ENCODE results near the gene ZNF501. TPM values are rescaled to one million over a fixed set of nuclear protein-coding genes. Genes with fewer than 3 reads are reported as not detected.
A peak's percentile ranks its signal among the peaks of the same experiment; 100 is the strongest.

ZNF501 gene
- total RNA-seq, 4 donors from 2014 or later: 2.8 to 15.9 (median 4.6) TPM

DNA sequence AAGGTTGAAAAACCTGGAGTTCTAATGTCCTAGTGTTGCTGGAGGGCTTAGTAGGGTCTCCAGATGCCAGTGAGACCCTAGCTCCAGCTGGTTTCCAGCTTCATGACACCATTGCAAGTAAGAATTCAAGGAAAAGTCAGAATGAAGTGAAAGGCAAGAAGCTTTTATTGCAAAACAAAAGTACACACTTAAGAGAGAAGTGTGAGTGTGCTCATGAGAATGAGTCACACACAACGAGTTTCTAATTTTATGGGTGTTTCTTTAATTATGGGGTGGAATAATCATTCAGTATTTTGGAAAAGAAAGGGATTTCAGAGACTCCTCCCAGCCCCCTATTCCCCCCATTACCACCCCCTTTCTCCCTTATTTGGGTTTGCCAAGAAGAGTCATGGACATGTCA is 41.5 kb upstream of the ZNF501 start:
- Histone ChIP-seq H3K36me3 (no peaks in the 10 kb centered on the region), H3K4me1 (peaks cover 0 to 5% of the 10 kb centered on the region in 2 donors), H3K9me3 (no peaks in the 10 kb centered on the region), H3K27me3 (no peaks in the 10 kb centered on the region), H3K27ac (no peak overlapping the region), H3K4me3 (replicated peaks in 1 of 3) (no peak overlapping the region)
- intact Hi-C loops (cut with DNase I): no loop called here
- TF ChIP-seq POLR2A (IDR thresholded peaks at IDR 0.05) (no peak), CTCF (IDR thresholded peaks at IDR 0.05) (no peak)
- DNase-seq: no peak
- 56 to 64% methylated on average over 1 of the region's 1 CpG for WGBS, 2 donors

- Histone ChIP-seq H3K27me3 (no peaks in the 10 kb centered on the region), H3K4me1 (peaks cover 0 to 5% of the 10 kb centered on the region in 2 donors), H3K27ac (no peak within 1 kb of the TSS), H3K9me3 (no peaks in the 10 kb centered on the region), H3K36me3 (no peaks in the 10 kb centered on the region), H3K4me3 (replicated peaks in 1 of 3) (peak within 1 kb of the TSS; percentile 70 to 80 (median 70))
- DNase-seq: peak; percentile 88 to 89
- intact Hi-C loops (cut with DNase I): no loop called here
- peak in 4 of 6 experiments; percentile 22 to 44 (median 40) for TF ChIP-seq CTCF (IDR thresholded peaks at IDR 0.05)
- peak in 1 of 2 donors; percentile 43 for TF ChIP-seq POLR2A (IDR thresholded peaks at IDR 0.05)
- WGBS, 2 donors: 1 to 2% methylated on average over 27 to 30 of the region's 36 CpGs
Measured at GRCh38 chr3:44712455-44713075, 16.9 kb upstream of the ZNF501 start, which contains the start of gene ZNF502. Gene ZNF502 (plus strand): TSS chr3:44712660. CDS start chr3:44720262, 7,602 bp downstream.

DNA sequence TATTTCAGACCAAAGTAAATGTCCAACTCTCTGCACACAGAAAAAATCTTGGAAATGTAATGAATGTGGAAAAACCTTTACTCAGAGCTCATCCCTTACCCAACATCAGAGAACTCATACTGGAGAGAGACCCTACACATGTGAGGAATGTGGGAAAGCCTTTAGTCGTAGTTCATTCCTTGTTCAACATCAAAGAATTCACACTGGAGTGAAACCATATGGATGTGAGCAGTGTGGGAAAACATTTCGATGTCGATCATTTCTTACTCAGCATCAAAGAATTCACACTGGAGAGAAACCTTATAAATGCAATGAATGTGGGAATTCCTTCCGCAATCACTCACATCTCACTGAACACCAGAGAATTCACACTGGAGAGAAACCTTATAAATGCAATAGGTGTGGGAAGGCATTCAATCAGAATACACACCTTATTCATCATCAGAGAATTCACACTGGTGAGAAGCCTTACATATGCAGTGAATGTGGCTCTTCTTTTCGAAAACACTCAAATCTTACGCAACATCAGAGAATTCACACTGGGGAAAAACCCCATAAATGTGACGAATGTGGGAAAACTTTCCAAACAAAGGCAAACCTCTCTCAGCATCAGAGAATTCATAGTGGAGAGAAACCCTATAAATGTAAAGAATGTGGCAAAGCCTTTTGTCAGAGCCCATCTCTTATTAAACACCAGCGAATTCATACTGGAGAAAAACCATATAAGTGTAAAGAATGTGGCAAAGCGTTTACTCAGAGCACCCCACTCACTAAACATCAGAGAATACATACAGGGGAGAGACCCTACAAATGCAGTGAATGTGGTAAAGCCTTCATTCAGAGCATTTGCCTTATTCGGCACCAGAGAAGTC is 8.0 kb upstream of the ZNF501 start:
- Histone ChIP-seq H3K4me1 (no peaks in the 10 kb centered on the region), H3K27me3 (no peaks in the 10 kb centered on the region), H3K27ac (no peak overlapping the region), H3K36me3 (peaks cover 23 to 26% of the 10 kb centered on the region in 2 donors), H3K9me3 (peaks cover 13% of the 10 kb centered on the region), H3K4me3 (replicated peaks in 1 of 3) (no peak overlapping the region)
- 96 to 97% methylated on average over 10 of the region's 10 CpGs for WGBS, 2 donors
- no peak for DNase-seq
- intact Hi-C loops (cut with DNase I): no loop called here
- TF ChIP-seq POLR2A (IDR thresholded peaks at IDR 0.05) (no peak), CTCF (IDR thresholded peaks at IDR 0.05) (no peak)

GRCh38 chr3:44722103-44722401 is 7.4 kb upstream of the ZNF501 start:
- DNase-seq: no peak
- Histone ChIP-seq H3K9me3 (peaks cover 13% of the 10 kb centered on the region), H3K27ac (no peak overlapping the region), H3K4me1 (no peaks in the 10 kb centered on the region), H3K36me3 (peaks cover 23 to 26% of the 10 kb centered on the region in 2 donors), H3K4me3 (replicated peaks in 1 of 3) (no peak overlapping the region), H3K27me3 (no peaks in the 10 kb centered on the region)
- intact Hi-C loops (cut with DNase I): no loop called here
- 96 to 100% methylated on average over 1 of the region's 1 CpG for WGBS, 2 donors
- TF ChIP-seq POLR2A (IDR thresholded peaks at IDR 0.05) (no peak), CTCF (IDR thresholded peaks at IDR 0.05) (no peak)

- no peaks in the 10 kb centered on the region for H3K9me3 ChIP-seq
- intact Hi-C loops (cut with DNase I): no loop called here
- no peak overlapping the region for H3K27ac ChIP-seq
- 97 to 98% methylated on average over 3 of the region's 3 CpGs for WGBS, 2 donors
- no peaks in the 10 kb centered on the region for H3K27me3 ChIP-seq
- TF ChIP-seq POLR2A (IDR thresholded peaks at IDR 0.05): no peak
- TF ChIP-seq CTCF (IDR thresholded peaks at IDR 0.05): no peak
- H3K36me3 ChIP-seq: peaks cover 14 to 15% of the 10 kb centered on the region in 2 donors
- H3K4me1 ChIP-seq: no peaks in the 10 kb centered on the region
- H3K4me3 ChIP-seq (replicated peaks in 1 of 3): no peak overlapping the region
- no peak for DNase-seq
Measured at GRCh38 chr3:44734646-44735168, 5.3 kb downstream of the ZNF501 start.
